ENCODE data around the gene XKR8.
A peak's percentile ranks its signal among the peaks of the same experiment; 100 is the strongest.

XKR8 gene

GRCh38 chr1:27973771-27974416, 14.1 kb downstream of the XKR8 start:
- H3K27ac ChIP-seq: 0 out of 2 replicates have a peak overlapping the region, but pooled peaks have one; percentile 8
- TF ChIP-seq CTCF (conservative IDR thresholded peaks at IDR 0.05): no peak

GRCh38 chr1:27974417-27974781, 14.6 kb downstream of the XKR8 start:
- no peak for TF ChIP-seq CTCF (conservative IDR thresholded peaks at IDR 0.05)
- H3K27ac ChIP-seq: 0 out of 2 replicates have a peak overlapping the region, but pooled peaks have one; percentile 8

GRCh38 chr1:27979151-27979858, 19.5 kb downstream of the XKR8 start:
- peak; percentile 81 for TF ChIP-seq CTCF (conservative IDR thresholded peaks at IDR 0.05)
- H3K27ac ChIP-seq: no peak overlapping the region

- peak; percentile 29 for TF ChIP-seq CTCF (conservative IDR thresholded peaks at IDR 0.05)
- peak overlapping the region; percentile 5; the same call in 1 of the 2 replicates for H3K27ac ChIP-seq
Measured at GRCh38 chr1:27979859-27980201, 20.1 kb downstream of the XKR8 start.

- H3K27ac ChIP-seq: peak overlapping the region; percentile 5; the same call in 1 of the 2 replicates
- no peak for TF ChIP-seq CTCF (conservative IDR thresholded peaks at IDR 0.05)
Measured at GRCh38 chr1:27980216-27980845, 20.6 kb downstream of the XKR8 start.

GRCh38 chr1:27981145-27981544, 21.4 kb downstream of the XKR8 start:
- TF ChIP-seq CTCF (conservative IDR thresholded peaks at IDR 0.05): no peak
- 0 out of 2 replicates have a peak overlapping the region, but pooled peaks have one; percentile 10 for H3K27ac ChIP-seq

- no peak for TF ChIP-seq CTCF (conservative IDR thresholded peaks at IDR 0.05)
- H3K27ac ChIP-seq: no peak overlapping the region
Measured at GRCh38 chr1:27990920-27991537, 31.3 kb downstream of the XKR8 start.

Measured in VCaP (cell line).